Measurements from ENCODE around the gene CEP152. TPM values are rescaled to one million over a fixed set of nuclear protein-coding genes. Genes with fewer than 3 reads are reported as not detected.

Gene CEP152
- total RNA-seq, 1 experiment from 2014 or later: 34.5 TPM

DNA sequence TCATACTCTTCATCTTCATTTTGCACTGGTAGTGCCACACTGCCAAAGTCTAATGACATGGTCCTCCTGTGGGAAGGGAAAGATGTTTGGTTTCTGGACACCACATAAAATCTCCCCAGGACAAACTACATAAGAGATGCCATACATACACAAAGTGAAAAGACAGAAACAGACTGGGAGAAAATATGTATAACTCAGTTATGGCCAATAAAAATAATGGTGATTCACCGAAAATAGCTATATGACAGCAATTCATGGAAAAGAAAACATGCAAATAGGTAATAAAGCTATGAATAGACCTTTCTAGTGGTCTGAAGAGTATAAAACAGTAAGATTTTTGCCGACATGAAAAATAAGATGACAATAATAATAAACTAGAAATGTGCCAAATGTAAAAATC is 5.3 kb downstream of the CEP152 start:
- DNase-seq (ENCODE audit: low read depth): no peak

DNA sequence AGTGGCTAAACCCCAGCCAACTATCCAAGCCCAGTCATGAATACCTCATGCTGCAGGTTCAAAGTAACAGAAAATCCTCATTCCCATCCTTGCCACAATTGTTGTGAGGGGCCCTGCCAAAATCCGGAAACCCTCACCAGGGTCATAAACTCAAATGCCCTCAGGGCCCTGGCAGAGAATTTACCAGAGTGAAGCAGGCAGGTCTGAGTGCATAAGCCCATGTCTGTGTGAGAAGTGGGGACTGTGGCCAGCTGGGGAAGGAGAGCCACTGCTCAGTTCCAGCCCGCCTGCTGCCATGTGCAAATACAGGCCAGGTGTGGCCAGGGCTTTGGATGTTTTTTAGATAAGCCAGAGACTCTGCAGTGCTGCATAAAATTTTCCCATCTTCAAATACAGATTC is 7.0 kb downstream of the CEP152 start:
- peak; percentile 67 for DNase-seq (ENCODE audit: low read depth)

GRCh38 chr15:48802867-48803266 is 8.0 kb downstream of the CEP152 start:
- peak; percentile 92 for DNase-seq (ENCODE audit: low read depth)

DNA sequence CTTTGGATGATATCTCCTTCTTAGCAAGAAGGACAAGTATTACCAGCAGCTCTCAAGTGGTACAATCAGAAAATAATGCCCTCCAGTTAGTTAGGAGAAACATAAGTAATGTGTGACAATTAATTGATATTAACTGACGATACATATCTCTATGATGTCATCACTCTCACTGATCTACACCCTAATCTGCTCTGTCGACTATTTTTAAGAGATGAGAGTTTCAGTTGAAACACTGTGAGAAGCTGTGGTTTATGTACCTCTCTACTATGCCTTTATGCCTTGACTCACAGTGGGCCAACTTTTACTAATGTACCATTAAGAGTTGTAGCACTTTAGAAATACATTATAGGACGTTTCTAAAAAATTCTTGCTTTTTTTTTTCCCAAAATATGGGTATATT is 8.6 kb downstream of the CEP152 start:
- no peak for DNase-seq (ENCODE audit: low read depth)

DNA sequence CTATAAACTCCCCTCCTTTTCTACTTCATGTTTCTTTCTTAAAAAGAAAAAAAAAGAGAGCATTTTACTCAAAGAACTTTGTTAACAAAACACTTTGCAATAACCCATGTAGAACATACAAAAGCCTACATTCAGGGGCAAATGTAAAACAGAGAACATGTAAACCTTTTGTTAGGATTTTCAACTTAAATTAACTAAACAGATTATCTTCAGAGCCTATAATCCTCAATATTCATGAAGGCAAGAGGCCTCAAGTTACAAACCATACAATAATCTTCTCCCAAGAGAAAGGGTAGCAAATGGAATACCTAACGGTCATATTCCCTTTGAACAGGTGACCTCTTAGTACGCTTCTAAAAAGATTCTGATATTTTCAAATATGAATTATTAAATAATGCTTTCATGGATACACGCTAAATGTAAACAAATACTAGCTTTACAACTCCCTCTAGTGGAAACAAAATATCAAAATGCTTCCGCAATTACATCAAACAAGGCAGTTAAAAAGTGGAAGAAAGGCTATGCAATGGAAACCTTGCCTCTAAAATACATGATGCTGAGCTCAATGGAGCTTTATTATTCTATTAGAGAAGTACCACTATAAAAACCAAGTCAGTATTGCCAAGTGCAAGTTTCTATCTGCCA is 9.9 kb downstream of the CEP152 start:
- DNase-seq (ENCODE audit: low read depth): peak; percentile 24

GRCh38 chr15:48800245-48800644 is 10.6 kb downstream of the CEP152 start:
- no peak for DNase-seq (ENCODE audit: low read depth)

DNA sequence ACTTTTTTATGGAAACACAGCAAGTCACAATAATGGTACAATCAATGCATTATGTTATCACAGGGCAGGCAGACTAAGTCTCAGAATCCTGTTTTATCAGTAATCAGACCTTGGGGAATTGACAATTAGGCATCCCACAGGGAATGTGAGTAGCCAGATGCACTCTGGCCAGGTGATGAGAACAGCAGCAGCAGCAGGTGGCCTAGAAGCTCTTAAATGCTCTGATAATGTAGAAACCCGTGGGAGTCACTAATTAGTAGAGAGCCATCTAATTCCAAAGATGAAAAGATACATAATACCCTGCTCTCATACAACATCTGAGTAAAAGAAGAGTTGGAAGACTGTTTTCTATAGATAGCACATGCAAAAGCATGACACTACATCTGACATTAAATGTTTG is 12.6 kb downstream of the CEP152 start:
- no peak for DNase-seq (ENCODE audit: low read depth)

- DNase-seq (ENCODE audit: low read depth): peak; percentile 62
Measured at GRCh38 chr15:48796930-48797329, 13.9 kb downstream of the CEP152 start.

- DNase-seq (ENCODE audit: low read depth): peak; percentile 36
Measured at GRCh38 chr15:48796521-48796920, 14.3 kb downstream of the CEP152 start.

- DNase-seq (ENCODE audit: low read depth): peak; percentile 9
Measured at GRCh38 chr15:48795901-48796300, 15.0 kb downstream of the CEP152 start.

DNA sequence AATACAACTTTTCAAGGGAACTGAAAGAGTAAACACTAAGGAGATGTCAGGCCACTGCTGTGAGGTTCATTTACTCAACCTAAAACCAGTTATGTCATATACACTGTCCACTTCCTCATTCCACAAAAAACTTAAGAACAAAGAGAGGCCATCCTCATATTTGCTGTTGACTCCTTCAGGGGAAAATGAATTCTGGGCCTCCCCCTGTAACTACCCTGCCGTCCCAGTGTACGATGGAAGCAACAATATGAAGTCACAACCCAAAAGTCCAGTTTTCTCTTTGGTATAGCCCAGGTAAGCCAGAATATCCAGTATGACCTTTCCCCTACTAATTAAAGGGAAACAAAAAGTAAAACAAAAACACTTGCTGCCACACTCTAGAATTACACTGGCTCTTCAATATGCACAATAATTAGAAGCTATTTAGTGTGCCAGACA is 16.2 kb downstream of the CEP152 start:
- DNase-seq (ENCODE audit: low read depth): peak; percentile 17

- DNase-seq (ENCODE audit: low read depth): no peak
Measured at GRCh38 chr15:48792408-48792807, 18.5 kb downstream of the CEP152 start.

- DNase-seq (ENCODE audit: low read depth): peak; percentile 15
Measured at GRCh38 chr15:48790466-48791115, 20.3 kb downstream of the CEP152 start.

- no peak for DNase-seq (ENCODE audit: low read depth)
Measured at GRCh38 chr15:48785712-48786111, 25.2 kb downstream of the CEP152 start.

DNA sequence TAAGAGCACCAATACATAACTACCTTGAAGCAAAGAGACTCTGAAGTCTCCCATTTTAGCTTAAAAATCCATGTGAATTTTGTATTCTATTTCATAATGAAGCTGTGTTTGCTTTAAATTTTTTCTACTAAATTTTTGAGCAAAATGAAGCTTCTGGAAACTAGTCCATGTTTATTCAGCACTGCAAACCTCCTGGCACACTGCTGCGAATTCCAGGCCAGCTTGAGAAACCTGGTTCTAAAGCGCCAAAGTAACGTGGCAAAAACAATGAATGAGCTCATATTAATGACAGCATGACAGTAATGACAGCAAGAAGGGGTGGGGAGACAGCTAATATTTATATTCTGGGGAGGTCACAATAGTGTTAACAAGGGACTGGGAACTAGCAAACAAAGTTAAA is 25.7 kb downstream of the CEP152 start:
- no peak for DNase-seq (ENCODE audit: low read depth)

DNA sequence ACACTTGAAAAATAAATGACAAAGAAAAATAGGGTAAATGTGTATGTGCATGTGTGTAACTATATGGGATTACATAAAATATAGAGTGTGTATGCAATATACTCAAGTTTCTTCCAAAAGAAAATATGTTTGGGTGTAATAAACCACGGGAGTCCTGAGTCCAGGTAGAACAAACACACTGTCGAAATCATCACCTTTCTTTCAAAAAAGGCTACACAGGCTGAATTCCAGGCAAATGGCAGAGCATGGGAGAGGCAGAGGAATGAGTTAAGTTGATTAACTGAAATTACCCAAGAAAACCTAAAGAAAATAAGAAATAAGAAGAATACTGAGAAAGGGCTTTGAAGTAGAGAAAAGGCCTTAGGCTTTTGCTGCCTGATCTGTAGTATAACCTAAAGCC is 26.1 kb downstream of the CEP152 start:
- no peak for DNase-seq (ENCODE audit: low read depth)

DNA sequence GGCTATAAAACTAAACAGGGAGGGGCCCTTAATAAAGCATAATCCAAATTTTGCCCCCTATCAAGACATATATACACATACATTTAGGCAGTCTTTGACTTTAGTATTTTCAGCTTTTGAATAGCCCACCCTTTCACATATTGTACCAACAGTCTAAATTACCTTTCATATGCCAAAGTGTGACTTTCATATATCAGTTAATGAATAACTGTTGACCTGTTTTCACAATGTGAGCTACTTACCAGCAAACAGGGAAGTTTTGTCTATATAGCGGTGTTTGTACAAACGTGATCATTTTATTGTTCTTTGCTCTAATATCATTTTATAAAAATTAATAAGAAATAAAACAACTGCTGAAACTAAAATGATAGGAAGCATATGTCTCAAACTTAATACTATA is 28.0 kb downstream of the CEP152 start:
- no peak for DNase-seq (ENCODE audit: low read depth)

DNA sequence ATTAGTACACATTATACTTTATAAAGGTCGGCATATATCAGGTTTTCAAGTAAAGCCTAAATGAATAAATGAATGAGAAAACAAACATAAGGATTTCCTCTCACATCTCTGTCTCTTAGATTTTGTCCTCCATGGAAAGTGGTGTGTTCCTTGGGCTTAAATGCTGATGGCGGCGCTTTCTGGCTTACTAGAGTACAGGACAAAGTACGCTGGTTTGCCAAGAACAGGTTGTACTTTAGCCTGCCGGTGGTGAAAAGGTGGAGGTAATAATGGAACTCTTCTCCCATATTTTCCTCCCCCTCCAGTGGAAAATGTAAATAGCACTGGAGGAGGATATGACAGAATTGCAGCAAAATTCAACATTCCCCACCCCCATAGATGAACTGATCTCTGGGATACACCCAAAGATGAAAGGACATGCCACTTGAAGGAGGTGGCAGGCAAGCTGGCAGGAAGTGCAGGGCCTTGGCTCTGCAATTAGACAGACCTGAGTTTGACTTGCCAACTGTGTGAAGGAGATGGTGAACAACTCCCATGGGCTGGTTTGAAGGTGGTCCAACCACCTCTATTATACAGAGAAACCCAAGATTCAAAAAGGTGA is 29.3 kb downstream of the CEP152 start:
- DNase-seq (ENCODE audit: low read depth): no peak

- no peak for DNase-seq (ENCODE audit: low read depth)
Measured at GRCh38 chr15:48781017-48781416, 29.9 kb downstream of the CEP152 start.

- DNase-seq (ENCODE audit: low read depth): no peak
Measured at GRCh38 chr15:48778331-48778730, 32.5 kb downstream of the CEP152 start.

- DNase-seq (ENCODE audit: low read depth): no peak
Measured at GRCh38 chr15:48777645-48778330, 33.1 kb downstream of the CEP152 start.

DNA sequence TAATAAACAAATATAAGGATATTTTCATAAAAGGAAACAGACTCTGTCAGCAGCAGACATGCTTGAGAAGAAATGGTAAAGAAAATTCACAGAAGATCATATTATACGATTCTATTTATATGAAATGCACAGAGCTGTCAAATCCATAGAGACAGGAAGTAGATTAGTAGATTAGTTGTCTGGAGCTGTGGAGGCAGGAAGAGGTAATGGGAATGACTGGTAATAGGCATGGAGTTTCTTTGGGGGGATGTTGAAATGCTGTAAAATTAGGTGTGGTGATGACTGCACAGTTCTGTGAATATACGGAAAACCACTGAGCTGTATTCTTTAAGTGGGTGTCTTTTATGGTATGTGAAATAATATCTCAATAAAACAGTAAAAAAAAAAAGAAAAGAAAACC is 35.3 kb downstream of the CEP152 start:
- no peak for DNase-seq (ENCODE audit: low read depth)

DNA sequence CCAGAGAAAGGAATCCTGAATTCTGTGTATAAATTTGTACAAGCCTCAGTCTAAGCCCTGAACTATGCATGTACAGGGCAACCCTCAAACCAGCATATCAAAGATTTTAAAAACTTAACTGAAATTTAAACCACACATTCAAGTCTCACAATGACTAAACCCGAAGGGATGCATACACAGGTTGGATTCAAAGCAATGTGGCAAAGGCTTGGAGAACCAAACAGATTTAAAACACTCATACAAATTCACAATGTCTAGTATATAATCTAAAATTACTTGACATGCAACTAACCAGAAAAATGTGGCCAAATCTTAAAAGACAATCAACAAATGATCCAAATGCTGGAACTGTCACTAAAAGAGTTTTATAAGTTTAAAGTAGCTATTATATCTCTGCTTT is 36.4 kb downstream of the CEP152 start:
- peak; percentile 20 for DNase-seq (ENCODE audit: low read depth)
